ENCODE measurements around the gene CST9.

Gene CST9

GRCh38 chr20:23586735-23587525 lies 18.8 kb downstream of the CST9 start:
- TF ChIP-seq CTCF (IDR thresholded peaks at IDR 0.05) = no peak

GRCh38 chr20:23585808-23586734 lies 19.6 kb downstream of the CST9 start:
- no peak for TF ChIP-seq CTCF (IDR thresholded peaks at IDR 0.05)

GRCh38 chr20:23585449-23585807 lies 20.3 kb downstream of the CST9 start:
- TF ChIP-seq CTCF (IDR thresholded peaks at IDR 0.05) = no peak

GRCh38 chr20:23584434-23585199 lies 21.1 kb downstream of the CST9 start:
- no peak for TF ChIP-seq CTCF (IDR thresholded peaks at IDR 0.05)

GRCh38 chr20:23583526-23583925 lies 22.2 kb downstream of the CST9 start:
- TF ChIP-seq CTCF (IDR thresholded peaks at IDR 0.05) = no peak

GRCh38 chr20:23582293-23582692 lies 23.4 kb downstream of the CST9 start:
- no peak for TF ChIP-seq CTCF (IDR thresholded peaks at IDR 0.05)

GRCh38 chr20:23574977-23575376 lies 30.7 kb downstream of the CST9 start:
- TF ChIP-seq CTCF (IDR thresholded peaks at IDR 0.05) = no peak
